ENCODE results near the gene SNRPD2.

SNRPD2 gene

DNA sequence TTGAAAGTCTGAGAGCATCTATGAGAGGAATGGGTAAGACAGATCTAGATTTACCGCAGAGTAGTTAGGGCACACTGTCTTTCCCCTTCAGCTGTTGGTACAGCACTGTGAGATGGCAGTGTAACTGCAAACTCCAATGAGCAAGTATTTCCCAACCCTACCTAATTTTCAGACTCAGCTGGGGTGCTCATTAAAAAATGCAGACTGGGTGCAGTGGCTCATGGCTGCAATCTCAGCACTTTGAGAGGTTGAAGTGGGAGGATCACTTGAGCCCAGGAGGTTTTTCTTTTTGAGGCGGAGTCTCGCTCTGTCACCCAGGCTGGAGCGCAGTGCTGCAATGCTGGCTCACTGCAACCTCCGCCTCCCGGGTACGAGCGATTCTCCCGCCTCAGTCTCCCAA is 13.4 kb upstream of the SNRPD2 start:
- no peak overlapping the region for H3K4me3 ChIP-seq (IDR thresholded peaks at IDR 0.05; ENCODE audit: insufficient read depth, low read depth, low read length)
- H3K27ac ChIP-seq = peak overlapping the region; percentile 76; the same call in 1 of the 2 replicates
- H3K27me3 ChIP-seq (ENCODE audit: insufficient read depth, low read depth) = no peaks in the 10 kb centered on the region
- H3K4me1 ChIP-seq (ENCODE audit: low read depth, poor library complexity, severe bottlenecking) = peaks cover 56% of the 10 kb centered on the region
- H4K20me1 ChIP-seq (ENCODE audit: insufficient read depth) = no peaks in the 10 kb centered on the region
- TF ChIP-seq, protein P1, sequence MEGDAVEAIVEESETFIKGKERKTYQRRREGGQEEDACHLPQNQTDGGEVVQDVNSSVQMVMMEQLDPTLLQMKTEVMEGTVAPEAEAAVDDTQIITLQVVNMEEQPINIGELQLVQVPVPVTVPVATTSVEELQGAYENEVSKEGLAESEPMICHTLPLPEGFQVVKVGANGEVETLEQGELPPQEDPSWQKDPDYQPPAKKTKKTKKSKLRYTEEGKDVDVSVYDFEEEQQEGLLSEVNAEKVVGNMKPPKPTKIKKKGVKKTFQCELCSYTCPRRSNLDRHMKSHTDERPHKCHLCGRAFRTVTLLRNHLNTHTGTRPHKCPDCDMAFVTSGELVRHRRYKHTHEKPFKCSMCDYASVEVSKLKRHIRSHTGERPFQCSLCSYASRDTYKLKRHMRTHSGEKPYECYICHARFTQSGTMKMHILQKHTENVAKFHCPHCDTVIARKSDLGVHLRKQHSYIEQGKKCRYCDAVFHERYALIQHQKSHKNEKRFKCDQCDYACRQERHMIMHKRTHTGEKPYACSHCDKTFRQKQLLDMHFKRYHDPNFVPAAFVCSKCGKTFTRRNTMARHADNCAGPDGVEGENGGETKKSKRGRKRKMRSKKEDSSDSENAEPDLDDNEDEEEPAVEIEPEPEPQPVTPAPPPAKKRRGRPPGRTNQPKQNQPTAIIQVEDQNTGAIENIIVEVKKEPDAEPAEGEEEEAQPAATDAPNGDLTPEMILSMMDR (conservative IDR thresholded peaks at IDR 0.05; ENCODE audit: low read depth, low read length) = no peak
- H2AFZ ChIP-seq (ENCODE audit: low read depth) = no peak overlapping the region
- no peaks in the 10 kb centered on the region for H3K36me3 ChIP-seq (ENCODE audit: insufficient read depth)
- no peaks in the 10 kb centered on the region for H3K79me2 ChIP-seq (ENCODE audit: insufficient read depth, low read depth)
- H3K9ac ChIP-seq = no peak overlapping the region
- H3K4me2 ChIP-seq = peak overlapping the region; percentile 61; the same call in 1 of the 2 replicates

DNA sequence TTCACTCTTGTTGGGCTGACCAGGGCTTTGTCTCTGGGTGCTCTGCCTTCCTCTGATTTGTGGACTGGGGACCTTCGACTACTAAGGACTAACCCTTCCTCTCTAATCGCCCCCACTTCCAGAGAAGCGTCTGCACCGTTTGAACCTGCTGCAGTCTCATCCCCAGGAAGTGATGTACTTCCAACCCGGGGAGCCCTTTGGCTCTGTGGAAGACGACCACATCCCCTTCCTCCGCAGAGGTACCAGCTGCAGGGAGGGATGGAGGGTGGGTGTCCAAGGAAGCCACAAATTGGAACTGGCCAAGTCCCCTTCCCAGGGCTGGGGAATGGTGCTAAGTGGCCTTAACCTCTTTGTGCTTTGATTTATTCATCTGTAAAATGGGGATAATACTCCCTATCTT is 9.9 kb upstream of the SNRPD2 start:
- H3K9ac ChIP-seq = no peak overlapping the region
- no peaks in the 10 kb centered on the region for H3K36me3 ChIP-seq (ENCODE audit: insufficient read depth)
- no peak overlapping the region for H3K4me3 ChIP-seq (IDR thresholded peaks at IDR 0.05; ENCODE audit: insufficient read depth, low read depth, low read length)
- H3K27me3 ChIP-seq (ENCODE audit: insufficient read depth, low read depth) = no peaks in the 10 kb centered on the region
- no peaks in the 10 kb centered on the region for H4K20me1 ChIP-seq (ENCODE audit: insufficient read depth)
- no peaks in the 10 kb centered on the region for H3K79me2 ChIP-seq (ENCODE audit: insufficient read depth, low read depth)
- TF ChIP-seq, protein P1 (conservative IDR thresholded peaks at IDR 0.05; ENCODE audit: low read depth, low read length) = no peak
- peaks cover 43% of the 10 kb centered on the region for H3K4me1 ChIP-seq (ENCODE audit: low read depth, poor library complexity, severe bottlenecking)
- no peak overlapping the region for H3K4me2 ChIP-seq
- H3K27ac ChIP-seq = no peak overlapping the region
- H2AFZ ChIP-seq (ENCODE audit: low read depth) = no peak overlapping the region

DNA sequence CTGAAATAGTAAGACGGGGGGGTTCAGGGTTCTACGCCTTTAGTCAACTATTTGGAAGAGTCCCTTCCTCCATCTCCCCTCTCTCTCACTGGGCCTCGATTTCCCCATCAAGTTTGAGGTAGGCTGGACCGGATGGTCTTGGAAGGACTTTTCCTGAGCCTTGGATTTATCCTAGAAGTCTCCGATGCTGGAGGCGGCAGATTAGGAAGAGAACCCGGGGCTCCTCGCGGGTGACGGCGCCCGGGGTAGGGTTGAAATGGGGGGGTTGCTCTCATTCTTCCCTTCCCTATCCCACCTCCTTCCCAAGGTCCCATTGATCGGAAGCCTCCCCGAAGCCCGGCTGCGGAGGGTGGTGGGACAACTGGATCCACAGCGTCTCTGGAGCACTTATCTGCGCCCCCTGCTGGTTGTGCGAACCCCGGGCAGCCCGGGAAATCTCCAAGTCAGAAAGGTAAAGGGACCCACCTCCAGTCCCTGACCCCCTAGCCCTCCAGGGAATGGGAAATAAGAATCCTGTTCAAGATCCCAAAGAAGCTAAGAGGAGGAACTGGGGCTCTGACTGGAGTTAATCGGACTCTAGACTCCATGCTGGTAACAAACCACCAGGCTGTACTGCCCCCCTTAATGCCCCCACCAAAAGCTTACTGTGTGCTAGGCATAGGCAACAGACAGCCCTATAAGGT is 1.5 kb upstream of the SNRPD2 start:
- TF ChIP-seq, protein P1 (conservative IDR thresholded peaks at IDR 0.05; ENCODE audit: low read depth, low read length) = peak; percentile 97
- no peaks in the 10 kb centered on the region for H3K27me3 ChIP-seq (ENCODE audit: insufficient read depth, low read depth)
- peak overlapping the region; percentile 73 for H2AFZ ChIP-seq (ENCODE audit: low read depth)
- peaks cover 24% of the 10 kb centered on the region for H3K79me2 ChIP-seq (ENCODE audit: insufficient read depth, low read depth)
- H3K9ac ChIP-seq = peak overlapping the region; percentile 83
- H3K36me3 ChIP-seq (ENCODE audit: insufficient read depth) = peaks cover under 1% of the 10 kb centered on the region; the same call in 1 of the 2 replicates
- peak overlapping the region; percentile 54 for H3K4me2 ChIP-seq
- H3K4me1 ChIP-seq (ENCODE audit: low read depth, poor library complexity, severe bottlenecking) = peaks cover 34% of the 10 kb centered on the region
- no peaks in the 10 kb centered on the region for H4K20me1 ChIP-seq (ENCODE audit: insufficient read depth)
- peak overlapping the region; percentile 82 for H3K27ac ChIP-seq
- peak overlapping the region; percentile 8 for H3K4me3 ChIP-seq (IDR thresholded peaks at IDR 0.05; ENCODE audit: insufficient read depth, low read depth, low read length)

DNA sequence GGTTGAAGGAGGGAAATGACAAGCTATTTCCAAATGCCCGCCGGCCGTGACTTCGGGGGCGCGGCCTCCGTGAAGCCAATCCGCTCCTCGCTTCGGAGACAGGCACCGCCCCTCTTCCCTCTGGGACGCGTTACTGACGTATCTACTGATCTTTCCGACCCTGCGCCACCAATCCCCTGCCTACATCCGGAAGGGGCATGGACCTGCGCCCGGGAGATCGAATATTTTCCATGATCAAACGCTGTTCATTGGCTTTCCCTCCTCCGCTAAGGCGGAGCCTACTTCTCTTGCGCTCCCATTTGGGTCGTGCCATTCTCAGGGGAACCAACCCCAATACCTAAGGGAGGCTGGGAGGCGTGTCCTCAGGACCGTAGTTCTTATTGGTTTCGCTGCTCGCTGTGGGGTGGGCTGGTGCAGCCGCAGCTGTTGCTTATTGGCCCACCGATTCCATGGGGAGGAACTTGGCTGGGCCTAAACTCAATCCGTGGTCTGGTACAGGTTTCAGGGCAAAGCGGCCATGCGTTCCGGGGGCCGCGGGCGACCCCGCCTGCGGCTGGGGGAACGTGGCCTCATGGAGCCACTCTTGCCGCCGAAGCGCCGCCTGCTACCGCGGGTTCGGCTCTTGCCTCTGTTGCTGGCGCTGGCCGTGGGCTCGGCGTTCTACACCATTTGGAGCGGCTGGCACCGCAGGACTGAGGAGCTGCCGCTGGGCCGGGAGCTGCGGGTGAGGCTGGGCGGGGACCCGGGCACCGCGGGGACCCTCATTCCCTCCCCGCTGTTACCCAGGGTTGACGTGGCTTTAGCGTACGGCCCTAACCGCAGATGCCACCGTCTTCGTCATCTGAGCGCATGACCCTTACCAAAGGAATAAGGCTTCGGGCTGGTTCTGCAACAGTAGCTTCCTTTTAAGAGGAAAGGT is 693 bp upstream of the SNRPD2 start, which contains the start of gene QPCTL:
Gene QPCTL, plus strand, starts transcription at position 480 of the 919 bp plus-strand sequence. Its CDS starts 38 bp downstream, at position 518.
- peaks cover 7% of the 10 kb centered on the region; the same call in 1 of the 2 replicates for H3K36me3 ChIP-seq (ENCODE audit: insufficient read depth)

More for the DNA sequence above, 693 bp upstream of the SNRPD2 start, which contains the start of gene QPCTL:
- Histone ChIP-seq H2AFZ (ENCODE audit: low read depth) (peak within 1 kb of the TSS; percentile 73), H3K4me2 (peak within 1 kb of the TSS; percentile 66), H3K4me1 (ENCODE audit: low read depth, poor library complexity, severe bottlenecking) (peaks cover 26% of the 10 kb centered on the region), H3K79me2 (ENCODE audit: insufficient read depth, low read depth) (peaks cover 24% of the 10 kb centered on the region), H3K27ac (peak within 1 kb of the TSS; percentile 82), H3K27me3 (ENCODE audit: insufficient read depth, low read depth) (no peaks in the 10 kb centered on the region), H3K9ac (peak within 1 kb of the TSS; percentile 83), H3K4me3 (IDR thresholded peaks at IDR 0.05; ENCODE audit: insufficient read depth, low read depth, low read length) (peak within 1 kb of the TSS; percentile 8), H4K20me1 (ENCODE audit: insufficient read depth) (no peaks in the 10 kb centered on the region)
- TF ChIP-seq, protein P1 (conservative IDR thresholded peaks at IDR 0.05; ENCODE audit: low read depth, low read length) = no peak
